Measurements from ENCODE around the gene PLCB1. TPM values are rescaled to one million over a fixed set of nuclear protein-coding genes. Genes with fewer than 3 reads are reported as not detected.

The PLCB1 gene
- total RNA-seq, 1 donor from 2014 or later: 16.2 TPM

GRCh38 chr20:8232332-8232731 is 100.3 kb downstream of the PLCB1 start:
- Mint-ChIP-seq H3K36me3 (ENCODE audit: insufficient read depth) (no peaks in the 10 kb centered on the region), H3K4me3 (ENCODE audit: low read depth) (no peak overlapping the region), H3K4me1 (ENCODE audit: low read depth) (peaks cover 24% of the 10 kb centered on the region), H3K9me3 (ENCODE audit: low read depth) (peaks cover 5% of the 10 kb centered on the region), H3K27ac (no peak overlapping the region), H3K27me3 (no peaks in the 10 kb centered on the region)
- DNase-seq (ENCODE audit: low spot score, unreplicated experiment): no peak
- TF ChIP-seq CTCF (IDR thresholded peaks at IDR 0.05; ENCODE audit: unreplicated experiment): no peak

GRCh38 chr20:8234580-8234979 is 102.5 kb downstream of the PLCB1 start:
- H3K9me3 Mint-ChIP-seq (ENCODE audit: low read depth): peaks cover 5% of the 10 kb centered on the region
- no peak overlapping the region for H3K4me3 Mint-ChIP-seq (ENCODE audit: low read depth)
- H3K36me3 Mint-ChIP-seq (ENCODE audit: insufficient read depth): no peaks in the 10 kb centered on the region
- no peaks in the 10 kb centered on the region for H3K27me3 Mint-ChIP-seq
- H3K27ac Mint-ChIP-seq: no peak overlapping the region
- TF ChIP-seq CTCF (IDR thresholded peaks at IDR 0.05; ENCODE audit: unreplicated experiment): no peak
- peaks cover 18% of the 10 kb centered on the region for H3K4me1 Mint-ChIP-seq (ENCODE audit: low read depth)
- DNase-seq (ENCODE audit: low spot score, unreplicated experiment): no peak

- TF ChIP-seq CTCF (IDR thresholded peaks at IDR 0.05; ENCODE audit: unreplicated experiment): no peak
- Mint-ChIP-seq H3K4me3 (ENCODE audit: low read depth) (no peak overlapping the region), H3K9me3 (ENCODE audit: low read depth) (peaks cover 5% of the 10 kb centered on the region), H3K4me1 (ENCODE audit: low read depth) (peaks cover 18% of the 10 kb centered on the region), H3K36me3 (ENCODE audit: insufficient read depth) (peaks cover 1% of the 10 kb centered on the region), H3K27ac (no peak overlapping the region), H3K27me3 (no peaks in the 10 kb centered on the region)
- DNase-seq (ENCODE audit: low spot score, unreplicated experiment): no peak
Measured at GRCh38 chr20:8242066-8242465, 110.0 kb downstream of the PLCB1 start.

- peaks cover 5% of the 10 kb centered on the region for H3K9me3 Mint-ChIP-seq (ENCODE audit: low read depth)
- H3K4me3 Mint-ChIP-seq (ENCODE audit: low read depth): no peak overlapping the region
- no peak overlapping the region for H3K27ac Mint-ChIP-seq
- H3K27me3 Mint-ChIP-seq: peaks cover under 1% of the 10 kb centered on the region
- peaks cover 1% of the 10 kb centered on the region for H3K36me3 Mint-ChIP-seq (ENCODE audit: insufficient read depth)
- no peak for DNase-seq (ENCODE audit: low spot score, unreplicated experiment)
- H3K4me1 Mint-ChIP-seq (ENCODE audit: low read depth): peaks cover 18% of the 10 kb centered on the region
- TF ChIP-seq CTCF (IDR thresholded peaks at IDR 0.05; ENCODE audit: unreplicated experiment): no peak
Measured at GRCh38 chr20:8242827-8243724, 111.0 kb downstream of the PLCB1 start.

- peaks cover 5% of the 10 kb centered on the region for H3K9me3 Mint-ChIP-seq (ENCODE audit: low read depth)
- DNase-seq (ENCODE audit: low spot score, unreplicated experiment): no peak
- no peak for TF ChIP-seq CTCF (IDR thresholded peaks at IDR 0.05; ENCODE audit: unreplicated experiment)
- peaks cover 3% of the 10 kb centered on the region for H3K27me3 Mint-ChIP-seq
- no peak overlapping the region for H3K27ac Mint-ChIP-seq
- peaks cover 26% of the 10 kb centered on the region for H3K4me1 Mint-ChIP-seq (ENCODE audit: low read depth)
- no peak overlapping the region for H3K4me3 Mint-ChIP-seq (ENCODE audit: low read depth)
- H3K36me3 Mint-ChIP-seq (ENCODE audit: insufficient read depth): peaks cover 1% of the 10 kb centered on the region
Measured at GRCh38 chr20:8244637-8245036, 112.6 kb downstream of the PLCB1 start.

All from progenitor cell of endocrine pancreas (in vitro differentiated cells).